ENCODE measurements around the gene UNC5B. TPM values are rescaled to one million over a fixed set of nuclear protein-coding genes. Genes with fewer than 3 reads are reported as not detected.

UNC5B gene
- total RNA-seq, 1 donor = 135 TPM

DNA sequence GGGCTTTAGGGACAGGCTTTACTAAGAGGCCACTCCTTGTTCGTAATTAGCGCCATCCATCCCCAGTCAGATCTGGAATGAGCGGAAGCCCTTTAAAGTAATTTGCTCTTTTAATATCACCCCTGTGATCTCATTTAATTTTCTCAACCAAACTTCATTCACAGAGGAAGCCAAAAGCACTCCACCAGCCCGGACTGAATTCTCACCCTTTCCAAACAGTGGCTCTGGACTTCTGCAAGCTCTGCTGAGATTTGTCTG is 43.1 kb downstream of the UNC5B start:
- Histone ChIP-seq H3K4me3 (ENCODE audit: insufficient read depth, low read length) (peak overlapping the region; percentile 1), H2AFZ (ENCODE audit: low read length) (no peak overlapping the region), H3K9me3 (ENCODE audit: low read depth, low read length) (no peaks in the 10 kb centered on the region), H3K79me2 (ENCODE audit: insufficient read depth, low read length) (peaks cover 19% of the 10 kb centered on the region), H4K20me1 (ENCODE audit: insufficient read depth, low read length) (peaks cover 15% of the 10 kb centered on the region), H3K27me3 (ENCODE audit: insufficient read depth, low read length) (no peaks in the 10 kb centered on the region), H3K36me3 (ENCODE audit: insufficient read depth, low read length) (no peaks in the 10 kb centered on the region), H3K27ac (ENCODE audit: low read depth, low read length) (peak overlapping the region; percentile 33), H3K4me1 (ENCODE audit: insufficient read depth, low read length) (peaks cover 37% of the 10 kb centered on the region), H3K4me2 (ENCODE audit: insufficient read depth, low read length) (peak overlapping the region; percentile 64)
- DNase-seq (ENCODE audit: insufficient read length, low spot score, missing footprints) = peak; percentile 56
- TF ChIP-seq, protein P1, sequence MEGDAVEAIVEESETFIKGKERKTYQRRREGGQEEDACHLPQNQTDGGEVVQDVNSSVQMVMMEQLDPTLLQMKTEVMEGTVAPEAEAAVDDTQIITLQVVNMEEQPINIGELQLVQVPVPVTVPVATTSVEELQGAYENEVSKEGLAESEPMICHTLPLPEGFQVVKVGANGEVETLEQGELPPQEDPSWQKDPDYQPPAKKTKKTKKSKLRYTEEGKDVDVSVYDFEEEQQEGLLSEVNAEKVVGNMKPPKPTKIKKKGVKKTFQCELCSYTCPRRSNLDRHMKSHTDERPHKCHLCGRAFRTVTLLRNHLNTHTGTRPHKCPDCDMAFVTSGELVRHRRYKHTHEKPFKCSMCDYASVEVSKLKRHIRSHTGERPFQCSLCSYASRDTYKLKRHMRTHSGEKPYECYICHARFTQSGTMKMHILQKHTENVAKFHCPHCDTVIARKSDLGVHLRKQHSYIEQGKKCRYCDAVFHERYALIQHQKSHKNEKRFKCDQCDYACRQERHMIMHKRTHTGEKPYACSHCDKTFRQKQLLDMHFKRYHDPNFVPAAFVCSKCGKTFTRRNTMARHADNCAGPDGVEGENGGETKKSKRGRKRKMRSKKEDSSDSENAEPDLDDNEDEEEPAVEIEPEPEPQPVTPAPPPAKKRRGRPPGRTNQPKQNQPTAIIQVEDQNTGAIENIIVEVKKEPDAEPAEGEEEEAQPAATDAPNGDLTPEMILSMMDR (IDR thresholded peaks at IDR 0.05; ENCODE audit: extremely low read depth, low read depth, low read length) = no peak

DNA sequence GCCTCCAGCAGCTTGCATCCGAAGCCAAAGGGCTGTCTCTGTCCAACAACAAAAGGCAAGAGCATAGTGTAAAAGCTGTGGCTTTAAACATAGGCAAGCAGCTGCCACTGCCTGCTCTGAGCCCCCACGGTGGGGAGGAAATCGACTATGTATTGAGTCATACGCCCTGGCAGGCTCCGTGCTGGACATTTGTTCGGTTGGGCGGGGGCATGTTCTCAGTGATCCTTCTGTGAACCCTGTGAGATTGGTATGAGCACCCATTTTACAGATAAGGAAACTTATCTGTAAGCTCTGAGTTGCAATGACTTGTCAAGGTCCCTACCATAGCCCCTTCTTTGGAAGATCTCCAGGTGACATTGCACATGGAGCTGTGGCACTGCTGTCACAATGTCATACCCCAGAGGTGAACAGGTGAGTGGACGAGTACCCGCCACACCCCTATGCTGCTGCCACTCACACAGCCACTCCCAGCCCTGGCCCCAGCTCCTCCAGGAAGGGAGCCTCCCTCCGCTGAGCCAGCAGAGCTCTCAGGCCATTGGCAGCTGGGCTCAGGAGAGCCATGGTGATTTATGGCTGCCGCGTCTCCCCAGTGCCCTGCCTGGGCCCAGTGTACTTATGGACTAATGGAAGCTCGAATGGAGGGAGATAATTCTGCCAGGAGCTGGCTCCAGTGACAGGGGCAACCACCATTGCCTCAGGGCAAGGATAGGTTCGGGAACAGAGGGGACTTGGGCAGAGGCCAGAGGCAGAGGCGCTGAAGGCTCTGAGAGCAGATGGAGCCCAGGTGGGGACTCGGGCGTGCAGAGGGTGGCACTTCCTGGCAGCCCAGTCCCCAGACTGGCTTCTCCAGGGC is 43.7 kb downstream of the UNC5B start:
- peak; percentile 96 for DNase-seq (ENCODE audit: insufficient read length, low spot score, missing footprints)
- peak overlapping the region; percentile 1 for H3K4me3 ChIP-seq (ENCODE audit: insufficient read depth, low read length)
- peaks cover 12% of the 10 kb centered on the region for H4K20me1 ChIP-seq (ENCODE audit: insufficient read depth, low read length)
- peaks cover 19% of the 10 kb centered on the region for H3K79me2 ChIP-seq (ENCODE audit: insufficient read depth, low read length)
- H3K4me2 ChIP-seq (ENCODE audit: insufficient read depth, low read length) = peak overlapping the region; percentile 64
- no peak overlapping the region for H2AFZ ChIP-seq (ENCODE audit: low read length)
- H3K27me3 ChIP-seq (ENCODE audit: insufficient read depth, low read length) = no peaks in the 10 kb centered on the region
- TF ChIP-seq, protein P1 (IDR thresholded peaks at IDR 0.05; ENCODE audit: extremely low read depth, low read depth, low read length) = no peak
- H3K4me1 ChIP-seq (ENCODE audit: insufficient read depth, low read length) = peaks cover 41% of the 10 kb centered on the region
- peak overlapping the region; percentile 33 for H3K27ac ChIP-seq (ENCODE audit: low read depth, low read length)
- H3K36me3 ChIP-seq (ENCODE audit: insufficient read depth, low read length) = no peaks in the 10 kb centered on the region
- no peaks in the 10 kb centered on the region for H3K9me3 ChIP-seq (ENCODE audit: low read depth, low read length)

DNA sequence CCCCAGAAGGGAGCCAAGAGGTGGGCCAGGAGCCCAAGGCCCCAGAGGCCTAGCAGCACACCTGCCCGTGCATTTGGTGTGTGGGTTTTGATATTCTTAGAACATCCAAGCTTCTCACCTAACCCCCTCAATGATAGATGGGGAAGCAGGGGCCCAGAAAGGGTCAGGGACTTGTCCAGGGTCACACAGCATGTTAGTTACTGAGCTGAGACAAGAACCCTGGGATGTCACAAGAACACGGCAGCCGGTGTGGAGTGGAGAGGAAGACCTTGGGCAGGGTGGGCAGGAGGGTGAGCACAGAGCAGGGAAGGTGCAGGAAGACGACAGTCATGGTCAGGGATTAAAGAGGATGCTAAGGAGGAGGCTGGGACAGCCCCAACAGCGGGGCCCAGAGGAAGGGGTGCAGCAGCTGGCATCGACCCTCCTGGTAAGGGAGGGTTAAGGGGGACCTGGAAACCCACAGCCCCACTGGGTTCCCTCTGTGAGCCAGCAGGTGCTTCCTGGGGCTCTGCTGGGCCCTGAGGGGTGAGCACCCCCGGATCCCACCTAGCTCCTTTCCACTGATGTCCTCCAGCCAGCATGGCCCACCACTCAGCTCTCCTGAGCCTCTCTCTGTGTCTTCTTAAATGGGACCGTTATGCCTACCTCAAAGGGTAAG is 44.4 kb downstream of the UNC5B start:
- Histone ChIP-seq H2AFZ (ENCODE audit: low read length) (no peak overlapping the region), H3K9me3 (ENCODE audit: low read depth, low read length) (no peaks in the 10 kb centered on the region), H3K27me3 (ENCODE audit: insufficient read depth, low read length) (no peaks in the 10 kb centered on the region), H3K27ac (ENCODE audit: low read depth, low read length) (no peak overlapping the region), H3K4me2 (ENCODE audit: insufficient read depth, low read length) (no peak overlapping the region), H3K4me3 (ENCODE audit: insufficient read depth, low read length) (no peak overlapping the region), H3K4me1 (ENCODE audit: insufficient read depth, low read length) (peaks cover 49% of the 10 kb centered on the region), H3K79me2 (ENCODE audit: insufficient read depth, low read length) (peaks cover 19% of the 10 kb centered on the region), H3K36me3 (ENCODE audit: insufficient read depth, low read length) (no peaks in the 10 kb centered on the region), H4K20me1 (ENCODE audit: insufficient read depth, low read length) (peaks cover 7% of the 10 kb centered on the region)
- peak; percentile 64 for DNase-seq (ENCODE audit: insufficient read length, low spot score, missing footprints)
- TF ChIP-seq, protein P1 (IDR thresholded peaks at IDR 0.05; ENCODE audit: extremely low read depth, low read depth, low read length) = no peak

DNA sequence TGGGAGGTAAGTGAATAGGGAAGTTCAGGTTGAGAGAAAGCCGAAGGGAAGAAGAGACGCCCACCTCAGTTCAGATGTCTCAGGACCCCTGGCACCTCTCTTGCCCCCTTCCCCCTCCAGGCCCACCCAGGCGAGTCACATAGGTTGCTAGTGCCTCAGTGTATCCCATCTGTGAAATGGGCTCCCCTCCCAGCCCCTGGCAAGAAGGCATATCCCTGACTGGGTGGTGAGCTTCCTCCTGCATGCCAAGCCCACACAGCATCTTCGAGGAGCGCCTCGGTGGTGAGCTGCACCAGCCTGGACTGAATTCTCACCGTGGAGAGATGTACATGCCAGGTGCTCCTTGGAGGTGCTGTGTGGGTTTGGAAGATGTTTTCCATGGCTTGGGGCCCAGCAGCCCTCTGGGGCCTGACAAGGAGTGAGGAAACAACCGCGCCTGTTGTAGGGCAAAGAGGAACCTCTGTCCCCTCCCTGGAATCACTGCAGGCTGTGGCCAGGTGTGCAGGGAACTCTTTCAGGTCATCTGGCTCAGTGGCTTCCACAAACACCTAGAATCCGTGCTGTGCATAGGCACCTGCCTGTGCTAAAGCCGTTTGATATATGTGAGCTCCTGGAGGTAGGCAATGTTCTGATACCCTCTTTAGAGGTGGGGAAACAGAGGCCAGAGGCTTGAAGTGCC is 45.1 kb downstream of the UNC5B start:
- H3K9me3 ChIP-seq (ENCODE audit: low read depth, low read length) = no peaks in the 10 kb centered on the region
- H3K36me3 ChIP-seq (ENCODE audit: insufficient read depth, low read length) = no peaks in the 10 kb centered on the region
- H3K4me2 ChIP-seq (ENCODE audit: insufficient read depth, low read length) = no peak overlapping the region
- no peak overlapping the region for H2AFZ ChIP-seq (ENCODE audit: low read length)
- peaks cover 16% of the 10 kb centered on the region for H3K79me2 ChIP-seq (ENCODE audit: insufficient read depth, low read length)
- DNase-seq (ENCODE audit: insufficient read length, low spot score, missing footprints) = peak; percentile 37
- peaks cover 3% of the 10 kb centered on the region for H4K20me1 ChIP-seq (ENCODE audit: insufficient read depth, low read length)
- TF ChIP-seq, protein P1 (IDR thresholded peaks at IDR 0.05; ENCODE audit: extremely low read depth, low read depth, low read length) = no peak
- H3K4me1 ChIP-seq (ENCODE audit: insufficient read depth, low read length) = peaks cover 53% of the 10 kb centered on the region
- no peak overlapping the region for H3K27ac ChIP-seq (ENCODE audit: low read depth, low read length)
- H3K27me3 ChIP-seq (ENCODE audit: insufficient read depth, low read length) = no peaks in the 10 kb centered on the region
- H3K4me3 ChIP-seq (ENCODE audit: insufficient read depth, low read length) = no peak overlapping the region
